IMR-90 (cell line): ENCODE measurements around the gene ANK3. TPM values are rescaled to one million over a fixed set of nuclear protein-coding genes. Genes with fewer than 3 reads are reported as not detected.

Experiments used
- ATAC-seq: fragments of 200-7000 bp; cut with Tn5 transposase; 2 replicates; pipeline ENCODE4 v1.9.1; 2020; ENCODE audit warnings: low read depth, mild to moderate bottlenecking, moderate library complexity
- BruUV-seq: library from RNA; stranded (reverse); fragments of 400-500 nt; replicated peaks from 2 replicates; lab custom pipeline; 2021; lab: Mats Ljungman, UMichigan
- CTCF ChIA-PET: fragments of 300-600 bp; formaldehyde crosslinking; extraction: SDS; loops from one replicate; lab custom pipeline; 2021; ENCODE audit warnings: antibody characterized with exemption; lab: Yijun Ruan, JAX
- POLR2A ChIA-PET: fragments of 300-600 bp; sonication (Branson Sonifier 250); formaldehyde crosslinking; loops from one replicate; lab custom pipeline; 2022; ENCODE audit warnings: antibody characterized with exemption; ENCODE audit not compliant: unreplicated experiment; lab: Charles Lee
- DNase-seq: peaks from one replicate; pipeline ENCODE4 v3.0.0; 2013
- H2AFZ ChIP-seq: replicated peaks from 2 replicates; pipeline ENCODE3; 2013; ENCODE audit warnings: low read length, mild to moderate bottlenecking; ENCODE audit not compliant: poor library complexity
- H2AK5ac ChIP-seq: 2 replicates; pipeline ENCODE4 v1.6.1; 2013; ENCODE audit warnings: low read depth, low read length, inconsistent platforms
- H2AK9ac ChIP-seq: replicated peaks from 2 replicates; pipeline ENCODE3; 2013; ENCODE audit warnings: mild to moderate bottlenecking, low read depth, low read length, moderate library complexity; ENCODE audit not compliant: poor library complexity
- H2BK120ac ChIP-seq: 2 replicates; pipeline ENCODE4 v1.6.1; 2013; ENCODE audit warnings: low read depth, low read length, inconsistent platforms
- H2BK15ac ChIP-seq: 3 replicates; pipeline ENCODE4 v1.6.1; 2013; ENCODE audit warnings: low read depth, low read length, inconsistent platforms
- H2BK20ac ChIP-seq: 2 replicates; pipeline ENCODE4 v1.6.1; 2013; ENCODE audit warnings: low read depth, mild to moderate bottlenecking, inconsistent platforms, low read length, moderate library complexity
- H2BK5ac ChIP-seq: 2 replicates; pipeline ENCODE4 v1.6.1; 2013; ENCODE audit warnings: mild to moderate bottlenecking, low read depth, low read length, inconsistent platforms; ENCODE audit not compliant: poor library complexity, severe bottlenecking
- H3K14ac ChIP-seq: replicated peaks from 2 replicates; pipeline ENCODE4 v1.6.1; 2013; ENCODE audit warnings: low read depth, low read length, inconsistent platforms
- H3K18ac ChIP-seq: 2 replicates; pipeline ENCODE4 v1.6.1; 2013; ENCODE audit warnings: low read depth, low read length, control low read depth
- H3K23ac ChIP-seq: 2 replicates; pipeline ENCODE4 v1.6.1; 2013; ENCODE audit warnings: low read depth, low read length, inconsistent platforms
- H3K27ac ChIP-seq: 2 replicates; pipeline ENCODE4 v1.5.1; 2013; ENCODE audit warnings: mild to moderate bottlenecking, control low read depth, low read length; ENCODE audit not compliant: insufficient read depth
- H3K27me3 ChIP-seq: 2 replicates; pipeline ENCODE4 v1.6.1; 2013; ENCODE audit warnings: low read length; ENCODE audit not compliant: control insufficient read depth, insufficient read depth
- H3K36me3 ChIP-seq: 2 replicates; pipeline ENCODE4 v1.6.1; 2013; ENCODE audit warnings: low read length, mixed read lengths; ENCODE audit not compliant: control insufficient read depth, insufficient read depth
- H3K4ac ChIP-seq: 2 replicates; pipeline ENCODE4 v1.6.1; 2013; ENCODE audit warnings: low read depth, low read length, inconsistent platforms
- H3K4me1 ChIP-seq: 2 replicates; pipeline ENCODE4 v1.6.1; 2013; ENCODE audit warnings: low read length, mixed read lengths; ENCODE audit not compliant: control insufficient read depth, insufficient read depth
- H3K4me2 ChIP-seq: 2 replicates; pipeline ENCODE4 v1.6.1; 2013; ENCODE audit warnings: low read depth, mild to moderate bottlenecking, control low read depth, low read length, moderate library complexity
- H3K4me3 ChIP-seq: 2 replicates; pipeline ENCODE4 v1.5.1; 2013; ENCODE audit warnings: low read depth, mild to moderate bottlenecking, control low read depth, low read length, moderate library complexity; ENCODE audit not compliant: insufficient read depth
- H3K56ac ChIP-seq: 2 replicates; pipeline ENCODE4 v1.6.1; 2013; ENCODE audit warnings: low read length, inconsistent platforms; ENCODE audit not compliant: insufficient read depth; ENCODE audit errors: extremely low read depth
- H3K79me1 ChIP-seq, 2 experiments: 2 replicates each; pipeline ENCODE4 v1.6.1; 2013; ENCODE audit warnings: low read length in 2 of 2, inconsistent platforms in 1 of 2, low read depth in 1 of 2
- H3K9ac ChIP-seq: 2 replicates; pipeline ENCODE4 v1.6.1; 2013; ENCODE audit warnings: low read depth, low read length, control low read depth
- H3K9me1 ChIP-seq: 2 replicates; pipeline ENCODE4 v1.6.1; 2013; ENCODE audit warnings: low read length, inconsistent platforms; ENCODE audit not compliant: insufficient read depth
- H3K9me3 ChIP-seq: 2 replicates; pipeline ENCODE4 v1.6.1; 2013; ENCODE audit warnings: low read length; ENCODE audit not compliant: control insufficient read depth, insufficient read depth
- H4K20me1 ChIP-seq: 2 replicates; pipeline ENCODE4 v1.6.1; 2013; ENCODE audit warnings: low read length, inconsistent platforms; ENCODE audit not compliant: insufficient read depth
- H4K5ac ChIP-seq: 2 replicates; pipeline ENCODE4 v1.6.1; 2013; ENCODE audit warnings: mild to moderate bottlenecking, low read depth, low read length, control low read depth
- H4K8ac ChIP-seq, 2 experiments: 2 replicates each; pipeline ENCODE4 v1.6.1; 2013; ENCODE audit warnings: low read depth in 2 of 2, low read length in 2 of 2, control low read depth in 1 of 2, inconsistent platforms in 1 of 2
- H4K91ac ChIP-seq: 2 replicates; pipeline ENCODE4 v1.6.1; 2013; ENCODE audit warnings: low read depth, low read length, inconsistent platforms; ENCODE audit not compliant: insufficient read depth
- BHLHE40 ChIP-seq: fragments of 150-350 bp; IDR thresholded peaks from 2 replicates; pipeline ENCODE4 v1.6.1; 2016; ENCODE audit warnings: mild to moderate bottlenecking, low read depth, low read length
- CEBPB ChIP-seq: IDR thresholded peaks from 2 replicates; pipeline ENCODE4 v1.6.1; 2012; ENCODE audit warnings: low read depth, low read length, improper control_type of control experiment
- CHD1 ChIP-seq: IDR thresholded peaks from 2 replicates; pipeline ENCODE4 v1.6.1; 2012; ENCODE audit warnings: low read depth, low read length, improper control_type of control experiment
- ELK1 ChIP-seq: fragments of 150-350 bp; IDR thresholded peaks from 2 replicates; pipeline ENCODE4 v1.6.1; 2016; ENCODE audit warnings: low read depth, mild to moderate bottlenecking, low read length, moderate library complexity, borderline replicate concordance
- FOS ChIP-seq: fragments of 150-350 bp; IDR thresholded peaks from 2 replicates; pipeline ENCODE4 v1.6.1; 2016; ENCODE audit warnings: low read depth, low read length
- MAFK ChIP-seq: IDR thresholded peaks from 2 replicates; pipeline ENCODE4 v1.6.1; 2012; ENCODE audit warnings: low read depth, low read length, improper control_type of control experiment
- MAZ ChIP-seq: IDR thresholded peaks from 2 replicates; pipeline ENCODE4 v1.6.1; 2012; ENCODE audit warnings: low read depth, mild to moderate bottlenecking, low read length, improper control_type of control experiment, moderate library complexity, borderline replicate concordance
- RFX5 ChIP-seq: IDR thresholded peaks from 2 replicates; pipeline ENCODE4 v1.8.0; 2012; ENCODE audit warnings: low read depth, mild to moderate bottlenecking, low read length, moderate library complexity
- SMC3 ChIP-seq: fragments of 150-350 bp; IDR thresholded peaks from 2 replicates; pipeline ENCODE4 v1.6.1; 2016; ENCODE audit warnings: low read depth, mild to moderate bottlenecking, antibody characterized with exemption, low read length, moderate library complexity
- WGBS, 2 experiments: methylation state at CpG; one replicate each; pipeline versions ENCODE4 v1.1.5 to v1.1.7; 2013; ENCODE audit warnings: missing lambda C conversion rate in 2 of 2; ENCODE audit not compliant: insufficient read length in 1 of 2; ENCODE audit errors: extremely low coverage in 2 of 2; 5-methylcytosine and 5-hydroxymethylcytosine counted together
- dilution Hi-C: fragments of 300-500 bp; cut with HindIII; formaldehyde crosslinking; loops from one replicate; pipeline ENCODE4 v1.14.3; 2018; ENCODE audit warnings: low sequenced_read_pairs; ENCODE audit not compliant: unreplicated experiment
- in situ Hi-C: fragments of 300-500 bp; cut with MboI; formaldehyde crosslinking; loops from 3 replicates; pipeline ENCODE4 v1.14.3; 2019; ENCODE audit warnings: low sequenced_read_pairs, inconsistent platforms, mixed read lengths
- intact Hi-C: fragments of 100-400 bp; cut with micrococcal nuclease; formaldehyde crosslinking; loops from 2 replicates; pipeline ENCODE4 v1.10.0; 2022
- polyA plus RNA-seq, 3 experiments: library from polyadenylated mRNA; depleted of rRNA; stranded (reverse); fragments of >200 nt; gene quantifications; 2 replicates each; pipeline ENCODE4 v1.2.3, GENCODE V29; 2012; ENCODE audit warnings: low replicate concordance in 1 of 3
- total RNA-seq: library from RNA; depleted of rRNA; stranded (reverse); fragments of >200 nt; gene quantifications from 2 replicates; pipeline ENCODE4 v1.2.3, GENCODE V29; 2012

Gene ANK3
- total and polyA plus RNA-seq, 2 of the 4 experiments (the other 2 are of a cell fraction) = 0.63 to 1.8 TPM

GRCh38 chr10:60434418-60435046 lies 44.9 kb upstream of the ANK3 start (continued):
- TF ChIP-seq CEBPB = no peak

DNA sequence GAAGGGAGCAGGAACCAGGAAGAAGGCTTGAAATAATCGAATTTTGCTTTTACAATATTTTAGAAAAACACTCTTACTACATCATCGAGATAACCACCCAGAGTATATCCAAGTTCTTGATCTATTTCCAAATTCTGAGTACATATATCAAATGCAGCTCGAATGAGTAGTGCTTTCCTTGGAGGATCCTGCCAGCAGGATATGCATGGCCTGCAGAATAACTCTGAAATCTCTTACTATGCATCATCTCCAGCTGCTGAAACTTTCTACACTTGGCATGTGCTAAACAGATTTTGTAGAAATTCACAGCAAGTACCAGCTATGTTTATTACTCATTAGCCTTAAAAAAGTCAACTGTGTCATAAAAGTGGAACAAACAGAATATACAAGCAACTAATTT lies 44.0 kb upstream of the ANK3 start:
- intact Hi-C loops = loop anchor here (1.0 to 2.0 kb wide), 6 partner anchors 195 to 807 kb away; no protein-coding TSS in a partner anchor
- H3K79me1 ChIP-seq = no peaks in the 10 kb centered on the region

More for the DNA sequence above, 44.0 kb upstream of the ANK3 start:
- peak overlapping the region; percentile 38 for H2AFZ ChIP-seq
- H2BK15ac ChIP-seq = 0 out of 3 replicates have a peak overlapping the region, but pooled peaks have one; percentile 12
- 0 out of 4 replicates have a peak overlapping the region, but pooled peaks of 1 of the 2 experiments have one; percentile 17 for H4K8ac ChIP-seq
- H3K4me2 ChIP-seq = no peak overlapping the region
- dilution Hi-C loops = no loop called here
- H3K23ac ChIP-seq = no peak overlapping the region
- H3K4me1 ChIP-seq = peaks cover 8% of the 10 kb centered on the region
- 0 out of 2 replicates have a peak overlapping the region, but pooled peaks have one; percentile 44 for H3K18ac ChIP-seq
- no peak overlapping the region for H2BK120ac ChIP-seq
- in situ Hi-C loops = loop anchor here (10.0 to 25.0 kb wide), 2 partner anchors 309 to 796 kb away; no protein-coding TSS in a partner anchor
- H2AK9ac ChIP-seq = no peak overlapping the region
- no peak overlapping the region for H3K9ac ChIP-seq
- no peaks in the 10 kb centered on the region for H3K36me3 ChIP-seq
- H3K56ac ChIP-seq = no peak overlapping the region
- no peak overlapping the region for H2BK5ac ChIP-seq
- POLR2A ChIA-PET = no interaction called here
- ATAC-seq = peak; percentile 47
- DNase-seq = peak; percentile 86
- no peak overlapping the region for H3K4ac ChIP-seq
- peak overlapping the region; percentile 40; the same call in 1 of the 2 replicates for H2BK20ac ChIP-seq
- BruUV-seq = no TSS peak
- H3K14ac ChIP-seq = no peak overlapping the region
- H4K91ac ChIP-seq = no peak overlapping the region
- no peaks in the 10 kb centered on the region for H3K9me3 ChIP-seq
- H3K27me3 ChIP-seq = peaks cover 2% of the 10 kb centered on the region; the same call in 1 of the 2 replicates
- H3K27ac ChIP-seq = no peak overlapping the region
- H3K9me1 ChIP-seq = peaks cover 5% of the 10 kb centered on the region
- WGBS, 2 experiments = 13% methylated on average over 1 of the region's 3 CpGs; no CpG with 5 or more reads in 1 of the 2 experiments
- no peaks in the 10 kb centered on the region for H4K20me1 ChIP-seq
- no peak overlapping the region for H3K4me3 ChIP-seq
- TF ChIP-seq SMC3 (0 out of 2 replicates have a peak, but pooled peaks have one; percentile 14), ELK1 (no peak), MAZ (no peak), BHLHE40 (no peak), RFX5 (no peak), CHD1 (no peak), MAFK (peak; percentile 31; the same call in 1 of the 2 replicates), FOS (no peak)
- H4K5ac ChIP-seq = no peak overlapping the region
- CTCF ChIA-PET = interaction anchor here (0.7 to 1.2 kb wide), 7 partner anchors 56 to 318 kb away, joined by 3 to 4 read pairs (median 3); no protein-coding TSS in a partner anchor
- no peak overlapping the region; the same call in 1 of the 2 replicates for H2AK5ac ChIP-seq
